ENCODE results near the gene CABP2.

CABP2 gene

GRCh38 chr11:67507864-67508485 is 15.3 kb downstream of the CABP2 start, which contains the start of gene CDK2AP2:
Gene CDK2AP2, minus strand, starts transcription at chr11:67508162. Its CDS starts 80 bp downstream, at chr11:67508082.
- DNase-seq (ENCODE audit: low read depth in 2 of 2): peak; percentile 94 to 96

DNA sequence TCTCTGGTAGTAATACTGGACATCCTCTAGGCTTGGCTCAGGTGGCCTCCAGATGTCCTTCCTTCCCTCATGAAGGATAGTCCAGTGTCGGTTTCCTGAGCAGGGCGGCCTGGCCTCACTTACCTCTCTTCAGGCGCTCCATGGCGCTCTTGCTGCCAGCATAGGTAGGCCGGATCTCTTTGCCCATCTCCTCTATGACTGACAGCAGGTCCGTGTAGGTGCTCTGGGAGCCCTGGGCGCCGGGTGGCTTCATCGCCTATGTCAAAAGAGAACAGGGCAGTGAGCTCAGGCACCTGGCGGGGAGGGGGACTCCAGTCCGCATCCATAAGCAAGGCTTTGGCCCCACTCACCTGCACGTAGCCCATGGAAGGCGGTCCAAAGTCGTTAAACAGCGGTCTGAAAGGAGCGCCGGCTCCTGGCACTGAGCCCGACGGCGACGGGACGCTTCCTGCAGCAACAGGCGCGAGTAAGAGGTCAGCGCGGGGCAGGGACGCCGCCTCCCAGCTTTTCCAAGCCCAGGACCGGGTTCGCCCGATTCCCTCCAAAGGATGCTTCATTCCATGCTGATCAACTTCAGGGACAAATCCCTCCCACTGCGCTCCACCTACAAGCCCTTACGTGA is 15.9 kb downstream of the CABP2 start:
- DNase-seq (ENCODE audit: low read depth in 2 of 2): no peak

GRCh38 chr11:67506426-67507051 is 16.7 kb downstream of the CABP2 start:
- DNase-seq (ENCODE audit: low read depth in 2 of 2): no peak

DNA sequence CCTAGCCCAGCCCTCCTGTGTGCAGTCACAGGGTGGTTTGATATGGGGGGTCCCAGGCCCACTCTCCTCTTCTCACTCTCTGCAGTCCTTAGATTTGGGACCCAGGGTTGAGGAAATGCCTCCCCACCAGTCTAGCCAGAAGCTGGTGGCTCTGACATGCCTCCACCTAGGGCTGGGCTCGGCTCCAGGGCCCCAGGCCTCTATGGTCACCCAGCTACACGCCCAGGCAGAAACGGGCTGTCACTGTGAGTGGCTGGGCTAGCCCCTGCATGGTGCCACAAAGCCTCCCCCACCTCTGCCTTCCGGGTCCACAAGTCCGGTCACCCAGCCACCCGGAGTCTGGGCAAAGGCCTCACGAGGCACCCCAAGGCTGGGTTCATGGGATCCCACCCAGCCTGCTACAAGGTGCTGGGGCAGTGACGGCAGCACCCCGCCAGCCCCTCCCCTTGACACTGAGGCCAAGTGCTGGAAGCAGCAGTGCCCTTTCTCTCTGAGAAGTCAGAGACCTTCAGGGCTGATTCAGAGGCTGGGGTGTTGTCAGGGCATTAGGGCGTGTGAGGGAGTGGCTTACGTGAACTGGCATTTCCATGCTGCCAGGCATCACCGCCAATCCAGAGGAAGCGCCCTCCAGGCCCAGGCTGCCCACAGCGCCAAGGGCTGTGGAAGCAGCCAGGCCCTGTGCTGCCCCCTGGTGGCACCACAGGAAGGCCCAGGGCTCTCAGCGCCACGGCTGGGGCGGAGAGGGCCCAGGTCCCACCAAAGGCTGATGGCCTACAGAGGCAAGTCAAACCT is 17.4 kb downstream of the CABP2 start:
- DNase-seq (ENCODE audit: low read depth in 2 of 2): peak; percentile 74 to 82

- DNase-seq (ENCODE audit: low read depth in 2 of 2): peak; percentile 31 to 59
These were observed 18.2 kb downstream of the CABP2 start, which contains the start of gene PITPNM1 for GRCh38 chr11:67504950-67505581. Gene PITPNM1, minus strand, starts transcription at chr11:67505363. Its CDS starts 1,183 bp downstream, at chr11:67504180.

DNA sequence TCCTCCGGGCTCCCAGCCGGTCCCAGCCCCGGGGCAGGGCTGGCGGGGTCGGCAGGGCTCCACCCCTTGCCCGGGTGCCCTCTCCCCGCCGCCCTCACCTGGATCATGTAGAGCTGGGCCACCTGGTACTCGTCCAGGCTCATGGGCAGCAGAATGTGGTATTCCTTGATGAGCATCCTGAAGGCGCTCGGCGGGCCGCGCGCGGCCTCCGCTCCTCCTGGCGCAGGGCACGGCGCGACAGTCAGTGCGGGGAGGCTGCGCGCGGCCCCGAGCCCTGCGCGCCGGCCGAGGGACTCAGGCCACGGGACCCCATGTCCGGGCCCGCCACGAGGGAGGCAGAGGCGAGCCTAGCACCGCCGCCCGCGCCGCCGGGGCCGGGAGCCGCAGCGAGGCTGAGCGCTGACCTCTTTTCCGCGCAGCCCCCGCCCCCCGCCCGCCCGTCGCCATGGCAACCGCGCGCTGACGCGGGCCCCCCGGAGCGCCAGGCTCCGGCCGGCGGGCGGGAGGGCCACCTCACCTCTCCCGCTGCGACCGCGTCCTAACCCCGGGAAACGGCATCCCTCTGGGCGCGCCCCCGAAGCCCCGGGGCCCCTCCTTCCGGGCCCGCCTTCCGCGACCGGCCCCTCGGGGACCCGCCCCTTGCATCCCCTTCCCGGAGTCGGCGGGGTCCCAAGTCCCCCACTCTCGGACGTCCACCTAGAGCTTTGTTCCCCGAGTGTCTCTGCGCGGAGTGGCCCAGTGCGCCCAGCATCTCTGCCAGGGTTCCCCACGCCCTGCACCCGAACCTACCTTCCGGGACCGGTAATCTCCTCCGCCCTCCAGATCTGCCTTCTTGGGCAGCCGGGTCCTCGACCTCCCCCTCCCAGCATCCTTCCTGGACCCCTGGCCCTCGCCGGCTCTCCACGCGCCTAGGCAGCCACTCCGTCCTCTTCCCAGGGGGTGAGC is 19.0 kb downstream of the CABP2 start:
- DNase-seq (ENCODE audit: low read depth in 2 of 2): no peak

- no peak for DNase-seq (ENCODE audit: low read depth in 2 of 2)
These were observed 19.9 kb downstream of the CABP2 start for GRCh38 chr11:67503119-67504004.

DNA sequence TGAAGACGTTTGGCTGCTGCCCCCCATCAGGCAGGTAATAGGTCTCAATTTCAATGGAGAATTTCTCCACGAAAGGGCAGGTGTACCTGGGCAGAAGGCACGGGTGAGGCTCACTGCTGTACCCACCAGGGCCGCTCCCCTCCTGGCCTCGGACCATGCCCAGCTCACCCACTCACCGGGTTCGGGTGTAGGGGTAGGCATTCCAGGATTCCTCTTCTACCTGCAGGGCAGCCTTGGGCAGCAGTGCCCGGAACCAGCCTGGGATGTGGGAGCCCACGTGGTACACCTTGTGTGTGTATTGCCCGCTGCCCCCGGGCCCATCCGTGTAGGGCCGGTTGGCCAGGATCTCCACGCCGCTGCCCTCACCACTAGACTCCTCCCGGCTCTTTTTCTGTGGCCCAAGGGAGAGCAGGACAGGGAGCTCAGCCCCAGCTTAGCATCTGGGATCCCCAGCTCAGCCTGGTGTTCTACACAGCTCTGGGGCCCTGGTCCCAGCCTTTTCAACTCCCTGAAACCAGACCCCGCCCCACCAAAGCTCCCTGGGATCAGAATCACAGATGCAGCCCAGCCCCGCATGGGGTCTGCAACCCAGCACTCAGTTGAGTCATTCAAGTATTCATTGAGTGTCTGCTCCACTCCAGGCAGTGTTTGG is 20.8 kb downstream of the CABP2 start:
- no peak for DNase-seq (ENCODE audit: low read depth in 2 of 2)

DNA sequence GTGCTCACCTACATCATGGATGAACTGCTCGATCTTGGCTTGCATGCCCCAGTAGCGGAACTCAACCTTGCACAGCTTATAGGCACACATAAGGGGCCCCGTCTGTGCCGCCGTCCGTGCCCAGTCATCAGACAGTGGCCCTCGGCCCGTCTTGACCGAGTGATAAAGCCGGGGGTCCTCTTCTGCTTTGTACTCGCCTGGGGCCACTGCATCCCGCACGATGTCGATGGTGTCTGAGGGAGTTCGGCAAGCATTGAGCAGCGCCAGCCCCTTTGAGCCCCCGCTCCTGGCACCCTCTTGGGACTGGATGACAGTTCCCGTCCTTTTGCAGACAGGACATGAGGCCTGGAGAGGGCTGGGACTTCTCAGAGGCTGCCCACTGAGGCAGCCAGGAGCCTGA is 21.4 kb downstream of the CABP2 start:
- no peak for DNase-seq (ENCODE audit: low read depth in 2 of 2)

DNA sequence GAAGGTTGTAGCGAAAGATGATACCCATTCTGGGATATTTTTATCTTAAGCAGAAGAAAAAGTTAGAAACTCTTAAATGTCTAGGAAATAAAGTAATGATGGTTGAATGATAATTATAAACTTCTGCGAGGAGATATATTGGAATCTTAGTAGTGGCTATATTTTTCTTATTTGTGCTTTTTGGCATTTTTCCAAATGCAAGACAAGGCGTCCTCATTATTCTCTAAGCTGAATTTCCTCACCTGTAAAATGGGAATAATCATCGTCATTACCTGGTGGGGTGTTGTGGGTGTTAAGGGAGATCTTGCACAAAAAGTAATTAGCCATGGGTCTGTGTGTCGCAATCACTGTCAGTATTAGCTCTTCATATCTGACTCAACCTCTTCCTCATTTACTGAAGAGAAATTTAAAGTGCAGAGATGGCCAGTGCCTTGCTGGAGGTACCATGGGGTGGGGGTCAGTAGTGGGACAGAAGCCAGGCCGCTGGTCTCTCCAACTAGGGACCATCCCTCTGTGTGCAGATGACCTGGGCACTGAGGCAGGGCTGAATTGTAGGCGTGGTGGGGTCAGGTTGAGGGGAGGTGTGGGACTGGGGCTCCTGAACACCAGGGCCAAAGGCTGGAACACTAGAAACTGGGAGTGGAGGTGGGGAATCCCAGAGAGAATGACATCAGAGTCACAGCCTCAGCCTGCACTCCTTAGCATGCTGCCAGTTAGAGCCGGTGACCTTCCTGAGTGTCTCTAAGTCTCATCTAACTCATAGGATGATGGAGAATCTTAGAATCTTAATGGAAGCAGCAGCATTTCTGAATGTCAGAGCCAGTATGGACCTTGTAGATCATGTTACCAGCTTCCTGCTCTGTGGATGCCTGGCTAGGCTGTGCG is 22.2 kb downstream of the CABP2 start:
- no peak for DNase-seq (ENCODE audit: low read depth in 2 of 2)

- no peak for DNase-seq (ENCODE audit: low read depth in 2 of 2)
These were observed 22.8 kb downstream of the CABP2 start for GRCh38 chr11:67500484-67500821.

DNA sequence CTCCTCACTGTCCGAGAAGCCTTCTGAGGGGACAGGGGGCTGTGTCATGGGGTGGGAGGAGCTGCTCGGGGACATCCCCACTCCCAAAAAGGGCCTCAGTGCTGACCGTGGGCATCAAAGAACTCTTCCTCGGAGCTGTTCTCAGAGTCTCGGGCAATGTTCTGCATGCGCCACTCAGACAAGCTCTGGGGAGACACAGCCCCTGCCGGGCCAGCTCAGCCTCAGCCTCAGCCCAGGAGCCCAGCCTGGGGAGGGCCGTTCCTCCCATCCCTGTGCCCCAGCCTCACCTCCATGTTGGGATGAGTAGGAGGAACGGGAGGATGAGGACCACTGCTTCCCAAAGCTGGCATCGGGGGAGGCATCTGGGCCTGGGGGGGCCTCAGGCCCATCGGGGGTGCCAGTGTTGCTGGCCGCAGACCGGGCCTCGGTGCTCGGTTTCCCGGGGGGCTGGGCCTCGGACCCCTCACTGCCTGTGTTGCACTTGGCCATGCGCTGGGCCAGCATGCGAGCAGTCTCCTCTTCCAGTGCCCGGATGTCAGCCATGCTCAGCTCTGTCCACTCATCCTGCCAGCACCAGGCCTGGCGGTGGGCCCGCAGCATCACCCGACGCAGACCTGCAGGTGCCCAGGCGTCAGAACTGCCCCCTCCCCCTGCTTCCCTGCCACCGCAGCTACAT is 23.3 kb downstream of the CABP2 start:
- DNase-seq (ENCODE audit: low read depth in 2 of 2): no peak

DNA sequence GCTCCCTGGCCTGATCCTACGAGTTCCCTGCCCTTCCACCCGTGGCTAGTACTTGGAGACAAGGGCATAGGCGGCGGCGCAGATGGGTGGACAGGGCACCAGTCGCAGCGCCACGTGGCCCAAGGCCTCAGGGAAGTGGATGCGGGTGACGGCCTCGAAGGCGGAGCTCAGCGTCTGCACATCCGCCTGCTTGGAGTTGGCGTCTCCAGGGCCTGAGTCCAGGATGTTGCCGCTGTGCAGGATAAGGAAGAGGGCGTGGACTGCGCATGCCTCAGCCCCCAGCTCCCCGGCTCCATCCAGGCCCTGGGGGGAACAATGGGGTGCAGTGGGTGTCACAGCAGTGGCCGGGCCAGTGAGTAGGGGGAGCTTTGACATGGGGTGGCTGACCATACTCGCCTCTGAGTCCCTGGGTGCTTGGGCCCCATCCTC is 24.7 kb downstream of the CABP2 start:
- no peak for DNase-seq (ENCODE audit: low read depth in 2 of 2)

- DNase-seq (ENCODE audit: low read depth in 2 of 2): no peak
These were observed 25.5 kb downstream of the CABP2 start for GRCh38 chr11:67497656-67498291.

DNA sequence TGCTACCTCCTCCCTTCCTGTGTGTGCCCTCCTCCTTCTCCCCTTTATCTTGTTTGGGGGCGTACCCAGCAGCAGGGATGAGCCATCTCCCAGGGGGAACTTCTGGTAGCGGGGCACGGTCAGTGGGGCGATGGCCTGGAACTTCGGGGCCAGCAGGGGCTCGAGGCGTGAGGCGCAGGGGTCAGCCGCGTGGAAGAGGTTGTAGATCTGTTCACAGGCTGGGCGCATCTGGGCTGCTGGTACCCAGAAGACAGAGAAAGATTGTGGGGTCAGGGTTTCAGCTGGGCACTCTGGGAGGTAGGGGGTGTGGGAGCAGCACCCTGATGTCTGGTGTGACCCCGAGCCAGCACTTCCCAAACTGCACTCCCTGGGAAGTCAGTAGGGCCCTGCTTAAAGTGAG is 27.1 kb downstream of the CABP2 start:
- DNase-seq (ENCODE audit: low read depth in 2 of 2): no peak

DNA sequence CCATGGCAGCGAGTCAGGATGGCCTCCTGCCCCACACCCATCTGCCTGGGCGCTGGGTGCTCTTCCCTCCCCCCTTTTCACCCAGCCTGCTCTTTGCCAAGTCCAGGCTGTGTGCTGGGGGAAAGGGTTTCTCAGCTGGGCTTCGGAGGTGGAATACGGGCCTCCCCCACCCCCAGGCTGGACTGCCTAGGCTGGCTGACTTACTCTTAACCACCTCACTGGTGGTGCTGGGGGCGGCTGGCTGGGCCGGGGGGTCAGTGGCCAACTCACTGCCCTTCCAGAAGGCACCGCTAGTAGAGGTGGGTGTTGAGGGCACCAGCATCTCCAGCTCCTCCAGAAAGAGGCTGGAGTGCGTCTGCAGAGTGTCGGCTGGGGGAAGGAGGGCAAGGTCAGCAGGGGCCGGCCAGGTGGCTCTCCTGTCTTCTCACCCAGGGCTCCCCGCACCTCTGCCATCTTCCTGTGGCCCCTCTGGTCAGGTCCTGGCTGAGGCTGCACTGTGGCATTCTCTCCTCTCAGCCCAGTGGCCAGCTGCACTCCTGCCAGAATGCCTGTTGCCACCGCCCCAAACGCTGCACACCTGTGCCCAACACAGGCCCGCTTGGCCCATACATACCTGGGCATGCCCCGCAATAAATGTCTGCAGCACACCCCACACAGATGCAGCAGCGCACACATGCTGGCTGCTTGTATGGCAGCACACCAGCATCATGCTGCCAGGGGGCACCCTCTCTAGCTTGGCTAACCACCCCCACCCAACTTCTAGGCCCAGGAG is 27.8 kb downstream of the CABP2 start:
- DNase-seq (ENCODE audit: low read depth in 2 of 2): no peak
